Trophoblast cell (in vitro differentiated cells and primary cell): Measurements from ENCODE around the gene KDM1B.
A peak's percentile ranks its signal among the peaks of the same experiment; 100 is the strongest.

Source experiments
- DNase-seq, 2 donors: peaks; one replicate each; pipeline ENCODE4 v3.0.0-alpha.2; 2016
- H2AFZ ChIP-seq: 2 replicates; pipeline ENCODE4 v1.6.1; 2013; ENCODE audit warnings: low read length, moderate library complexity, mild to moderate bottlenecking; ENCODE audit not compliant: insufficient read depth, poor library complexity
- H2AK5ac ChIP-seq: 2 replicates; pipeline ENCODE4 v1.6.1; 2013; ENCODE audit warnings: mild to moderate bottlenecking, low read length
- H2BK120ac ChIP-seq: 2 replicates; pipeline ENCODE4 v1.6.1; 2013; ENCODE audit warnings: low read length, mild to moderate bottlenecking, moderate library complexity; ENCODE audit not compliant: insufficient read depth, poor library complexity
- H2BK12ac ChIP-seq: 2 replicates; pipeline ENCODE4 v1.6.1; 2013; ENCODE audit warnings: mild to moderate bottlenecking, low read length, moderate library complexity
- H2BK5ac ChIP-seq: 2 replicates; pipeline ENCODE4 v1.6.1; 2013; ENCODE audit warnings: low read length, low read depth, moderate library complexity, mild to moderate bottlenecking; ENCODE audit not compliant: poor library complexity
- H3K14ac ChIP-seq: 2 replicates; pipeline ENCODE4 v1.6.1; 2013; ENCODE audit warnings: mild to moderate bottlenecking, low read length
- H3K18ac ChIP-seq: 2 replicates; pipeline ENCODE4 v1.6.1; 2013; ENCODE audit warnings: mild to moderate bottlenecking, low read length
- H3K23ac ChIP-seq: 2 replicates; pipeline ENCODE4 v1.6.1; 2013; ENCODE audit warnings: low read length
- H3K27ac ChIP-seq: 2 replicates; pipeline ENCODE4 v1.5.1; 2013; ENCODE audit warnings: low read depth, mild to moderate bottlenecking, inconsistent platforms, low read length, moderate library complexity
- H3K27me3 ChIP-seq: 2 replicates; pipeline ENCODE4 v1.6.1; 2013; ENCODE audit warnings: inconsistent platforms, mild to moderate bottlenecking, low read length, moderate library complexity; ENCODE audit not compliant: insufficient read depth
- H3K36me3 ChIP-seq, 2 experiments: 1 replicate in 1 of 2; 2 replicates in 1 of 2; pipeline ENCODE4 v1.6.1; 2013; ENCODE audit warnings: low read length in 2 of 2, mild to moderate bottlenecking in 2 of 2, moderate library complexity in 1 of 2; ENCODE audit not compliant: insufficient read depth in 2 of 2, control insufficient read depth in 1 of 2
- H3K4ac ChIP-seq: 2 replicates; pipeline ENCODE4 v1.6.1; 2013; ENCODE audit warnings: low read depth, mild to moderate bottlenecking, low read length, moderate library complexity
- H3K4me1 ChIP-seq, 2 experiments: 1 replicate in 1 of 2; 2 replicates in 1 of 2; pipeline ENCODE4 v1.6.1; 2013; ENCODE audit warnings: low read length in 2 of 2, mild to moderate bottlenecking in 2 of 2, moderate library complexity in 1 of 2; ENCODE audit not compliant: insufficient read depth in 2 of 2, control insufficient read depth in 1 of 2
- H3K4me2 ChIP-seq: 2 replicates; pipeline ENCODE4 v1.6.1; 2013; ENCODE audit warnings: inconsistent platforms, mild to moderate bottlenecking, low read length, moderate library complexity
- H3K4me3 ChIP-seq: 2 replicates; pipeline ENCODE4 v1.5.1; 2013; ENCODE audit warnings: mild to moderate bottlenecking, low read depth, low read length, inconsistent platforms
- H3K79me1 ChIP-seq: one replicate; pipeline ENCODE4 v1.6.1; 2013; ENCODE audit warnings: low read length
- H3K79me2 ChIP-seq: 2 replicates; pipeline ENCODE4 v1.6.1; 2013; ENCODE audit warnings: low read length, mild to moderate bottlenecking; ENCODE audit not compliant: control insufficient read depth, insufficient read depth, poor library complexity
- H3K9ac ChIP-seq: 2 replicates; pipeline ENCODE4 v1.6.1; 2013; ENCODE audit warnings: mild to moderate bottlenecking, low read length
- H3K9me3 ChIP-seq: 2 replicates; pipeline ENCODE4 v1.6.1; 2013; ENCODE audit warnings: low read depth, mild to moderate bottlenecking, control low read depth, inconsistent platforms, low read length; ENCODE audit not compliant: insufficient read depth
- H4K12ac ChIP-seq: 2 replicates; pipeline ENCODE4 v1.6.1; 2013; ENCODE audit warnings: low read depth, mild to moderate bottlenecking, low read length, moderate library complexity
- H4K8ac ChIP-seq: 2 replicates; pipeline ENCODE4 v1.6.1; 2013; ENCODE audit warnings: low read depth, mild to moderate bottlenecking, low read length, moderate library complexity
- H4K91ac ChIP-seq: one replicate; pipeline ENCODE4 v1.6.1; 2013; ENCODE audit warnings: low read depth, mild to moderate bottlenecking, low read length, moderate library complexity
- WGBS: extraction: QIAGEN DNeasy Blood & Tissue Kit; methylation state at CpG from one replicate; pipeline ENCODE4 v1.1.7; 2013; ENCODE audit warnings: missing lambda C conversion rate; ENCODE audit not compliant: insufficient read length, insufficient coverage; ENCODE audit errors: extremely low coverage; 5-methylcytosine and 5-hydroxymethylcytosine counted together

KDM1B gene

GRCh38 chr6:18117136-18117535, 38.1 kb upstream of the KDM1B start:
- WGBS = no CpG with 5 or more reads among the region's 5 CpGs
- peak; percentile 70 to 87 for DNase-seq
- no peak overlapping the region for H4K91ac ChIP-seq

GRCh38 chr6:18118330-18118729, 36.9 kb upstream of the KDM1B start:
- H2AK5ac ChIP-seq = no peak overlapping the region
- H3K4ac ChIP-seq = no peak overlapping the region
- H2BK5ac ChIP-seq = no peak overlapping the region
- no peaks in the 10 kb centered on the region for H3K9me3 ChIP-seq
- no peak overlapping the region for H4K12ac ChIP-seq
- no peak overlapping the region for H2BK12ac ChIP-seq
- no peak overlapping the region for H3K23ac ChIP-seq
- H2BK120ac ChIP-seq = no peak overlapping the region
- peaks cover 5 to 6% of the 10 kb centered on the region in 2 experiments for H3K4me1 ChIP-seq
- H3K79me1 ChIP-seq = peaks cover 3% of the 10 kb centered on the region
- H2AFZ ChIP-seq = no peak overlapping the region
- H3K4me2 ChIP-seq = no peak overlapping the region
- no peak overlapping the region for H3K14ac ChIP-seq
- no peaks in the 10 kb centered on the region for H3K36me3 ChIP-seq
- no peak overlapping the region for H4K91ac ChIP-seq
- no peaks in the 10 kb centered on the region for H3K27me3 ChIP-seq
- H3K79me2 ChIP-seq = no peaks in the 10 kb centered on the region
- no peak for DNase-seq
- no peak overlapping the region for H3K4me3 ChIP-seq
- no peak overlapping the region for H4K8ac ChIP-seq
- no peak overlapping the region for H3K27ac ChIP-seq
- no CpG with 5 or more reads among the region's 3 CpGs for WGBS
- no peak overlapping the region for H3K18ac ChIP-seq
- H3K9ac ChIP-seq = no peak overlapping the region

More at GRCh38 chr6:18117136-18117535, 38.1 kb upstream of the KDM1B start:
- Histone ChIP-seq H2AFZ (no peak overlapping the region), H2BK12ac (no peak overlapping the region), H3K18ac (no peak overlapping the region), H2AK5ac (no peak overlapping the region), H2BK120ac (no peak overlapping the region), H2BK5ac (no peak overlapping the region), H3K79me1 (no peaks in the 10 kb centered on the region), H3K9me3 (no peaks in the 10 kb centered on the region), H3K27me3 (no peaks in the 10 kb centered on the region), H3K4me3 (no peak overlapping the region), H3K4me1 (peaks cover 1 to 2% of the 10 kb centered on the region in 2 experiments), H3K4me2 (no peak overlapping the region), H3K79me2 (no peaks in the 10 kb centered on the region), H4K8ac (no peak overlapping the region), H3K14ac (no peak overlapping the region), H3K4ac (no peak overlapping the region), H3K36me3 (no peaks in the 10 kb centered on the region), H4K12ac (no peak overlapping the region), H3K27ac (no peak overlapping the region), H3K9ac (no peak overlapping the region), H3K23ac (no peak overlapping the region)

- Histone ChIP-seq H3K23ac (no peak overlapping the region), H3K4me1 (peaks cover 5 to 6% of the 10 kb centered on the region in 2 experiments), H3K4me3 (peak overlapping the region; percentile 43), H3K4ac (no peak overlapping the region), H2BK120ac (no peak overlapping the region), H3K79me2 (no peaks in the 10 kb centered on the region), H4K8ac (no peak overlapping the region), H3K36me3 (no peaks in the 10 kb centered on the region), H2BK5ac (no peak overlapping the region), H3K18ac (no peak overlapping the region), H3K79me1 (peaks cover 3% of the 10 kb centered on the region), H4K12ac (no peak overlapping the region), H3K14ac (no peak overlapping the region), H3K9ac (no peak overlapping the region), H2BK12ac (no peak overlapping the region), H3K27me3 (no peaks in the 10 kb centered on the region), H2AK5ac (no peak overlapping the region), H2AFZ (no peak overlapping the region), H4K91ac (no peak overlapping the region), H3K27ac (no peak overlapping the region), H3K4me2 (no peak overlapping the region), H3K9me3 (no peaks in the 10 kb centered on the region)
- DNase-seq = peak; percentile 66 to 77
- no CpG with 5 or more reads among the region's 5 CpGs for WGBS
These were observed 36.0 kb upstream of the KDM1B start for GRCh38 chr6:18119236-18119635.

- no peak overlapping the region for H2AFZ ChIP-seq
- no peak overlapping the region for H3K27ac ChIP-seq
- no peak overlapping the region for H2BK120ac ChIP-seq
- H2BK5ac ChIP-seq = no peak overlapping the region
- no peak overlapping the region for H2AK5ac ChIP-seq
- H3K23ac ChIP-seq = no peak overlapping the region
- H3K4ac ChIP-seq = no peak overlapping the region
- no peak overlapping the region for H2BK12ac ChIP-seq
- no peak overlapping the region for H3K9ac ChIP-seq
- no peak overlapping the region for H3K14ac ChIP-seq
- no peaks in the 10 kb centered on the region for H3K27me3 ChIP-seq
- no peaks in the 10 kb centered on the region for H3K9me3 ChIP-seq
- H3K4me2 ChIP-seq = no peak overlapping the region
- no CpG with 5 or more reads among the region's 19 CpGs for WGBS
- H3K4me1 ChIP-seq = peaks cover 5 to 6% of the 10 kb centered on the region in 2 experiments
- no peak overlapping the region for H4K91ac ChIP-seq
- no peak overlapping the region for H3K18ac ChIP-seq
- H3K36me3 ChIP-seq = no peaks in the 10 kb centered on the region
- H4K8ac ChIP-seq = no peak overlapping the region
- peak overlapping the region; percentile 62 for H3K4me3 ChIP-seq
- H3K79me1 ChIP-seq = peaks cover 3% of the 10 kb centered on the region
- no peaks in the 10 kb centered on the region for H3K79me2 ChIP-seq
- H4K12ac ChIP-seq = no peak overlapping the region
- no peak for DNase-seq
These were observed 33.6 kb upstream of the KDM1B start for GRCh38 chr6:18121580-18122127.
